GM18873 (cell line): ENCODE results near the gene HAPLN3.

Experiments used
- ATAC-seq: cut with Tn5 transposase; IDR thresholded peaks from one replicate; pipeline ENCODE4 v1.9.1; 2021; ENCODE audit warnings: mild to moderate bottlenecking, moderate library complexity, moderate number of reproducible peaks; ENCODE audit not compliant: unreplicated experiment, low FRiP score

Gene HAPLN3

DNA sequence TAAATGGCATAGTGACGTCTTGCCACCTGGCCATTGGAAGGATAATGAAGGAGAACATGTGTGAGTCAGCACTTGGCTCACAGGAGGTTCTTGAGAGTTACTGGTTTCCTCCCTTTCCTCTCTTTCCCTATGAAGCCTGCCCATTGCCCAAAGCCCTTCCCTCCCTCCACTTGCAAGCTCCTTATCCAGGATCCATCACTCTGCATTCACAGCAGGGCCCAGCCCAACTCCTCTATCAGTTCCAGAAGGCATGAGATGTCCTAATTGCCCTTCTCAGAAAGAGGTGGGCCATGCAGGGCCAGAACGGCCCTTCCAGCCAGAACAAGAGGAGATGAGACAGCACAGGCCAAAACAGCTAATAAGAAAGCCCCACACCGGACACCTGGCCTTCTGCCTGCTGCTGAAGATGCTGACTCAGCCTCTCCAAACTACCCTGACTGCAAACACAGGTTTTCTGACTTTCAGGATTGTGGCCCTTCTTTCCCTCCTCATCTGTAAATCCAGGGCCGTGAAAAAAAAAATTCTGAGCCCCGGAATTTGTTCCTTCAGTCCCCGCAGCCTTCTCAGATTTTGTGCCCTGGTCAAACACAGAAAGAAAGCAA lies 29.7 kb downstream of the HAPLN3 start:
- no peak for ATAC-seq

DNA sequence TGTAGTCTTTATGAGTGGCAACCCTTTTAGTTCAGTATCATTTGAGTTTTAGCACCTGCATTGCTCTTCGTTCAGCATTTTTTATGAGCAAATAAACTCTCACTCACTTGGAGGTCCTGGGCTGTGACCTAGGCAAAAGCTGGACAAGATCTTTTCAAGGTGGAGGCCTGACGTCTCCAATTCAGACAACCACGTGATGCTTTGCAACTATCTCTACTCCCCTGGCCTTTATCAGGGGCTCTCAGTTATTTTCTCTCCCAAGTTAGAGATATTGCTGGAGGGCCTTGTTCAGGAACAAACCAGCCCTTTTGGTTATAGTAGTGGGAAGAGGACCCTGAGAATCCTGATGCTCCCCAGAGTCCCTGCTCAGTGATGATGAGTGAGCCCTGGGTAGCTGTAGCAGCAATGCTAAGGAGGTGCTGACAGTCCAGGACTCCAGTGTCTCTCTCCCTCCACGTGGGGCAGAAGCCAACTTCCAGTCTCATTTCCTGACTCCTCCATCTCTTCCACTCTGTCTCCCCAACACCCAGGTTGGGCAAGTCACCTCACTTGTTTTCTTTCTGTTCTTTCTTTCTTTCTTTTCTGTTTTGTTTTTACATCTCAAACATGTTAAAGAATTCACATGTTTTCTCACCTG lies 30.4 kb downstream of the HAPLN3 start:
- no peak for ATAC-seq

DNA sequence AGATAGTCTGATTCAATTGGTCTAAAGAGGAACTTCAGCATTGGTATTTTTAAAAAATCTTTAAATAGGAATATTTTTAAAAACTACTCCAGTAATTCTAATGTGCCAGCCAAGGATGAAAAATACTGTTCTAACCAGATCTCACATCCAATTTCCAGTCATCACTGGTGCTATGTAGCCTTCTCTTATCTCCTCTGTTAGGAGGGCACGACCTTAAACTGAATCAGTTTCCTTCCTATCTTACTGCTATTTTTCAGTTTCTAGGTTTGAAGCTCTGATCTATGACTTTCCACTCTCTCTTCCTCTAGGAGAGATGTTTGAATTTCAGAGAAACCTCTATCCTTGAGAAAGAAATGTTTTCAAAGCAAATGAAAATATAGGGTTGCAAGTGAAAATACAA lies 31.9 kb downstream of the HAPLN3 start:
- ATAC-seq, result no peak

- ATAC-seq, result no peak
Observed at GRCh38 chr15:88860212-88860611, 35.1 kb downstream of the HAPLN3 start.

DNA sequence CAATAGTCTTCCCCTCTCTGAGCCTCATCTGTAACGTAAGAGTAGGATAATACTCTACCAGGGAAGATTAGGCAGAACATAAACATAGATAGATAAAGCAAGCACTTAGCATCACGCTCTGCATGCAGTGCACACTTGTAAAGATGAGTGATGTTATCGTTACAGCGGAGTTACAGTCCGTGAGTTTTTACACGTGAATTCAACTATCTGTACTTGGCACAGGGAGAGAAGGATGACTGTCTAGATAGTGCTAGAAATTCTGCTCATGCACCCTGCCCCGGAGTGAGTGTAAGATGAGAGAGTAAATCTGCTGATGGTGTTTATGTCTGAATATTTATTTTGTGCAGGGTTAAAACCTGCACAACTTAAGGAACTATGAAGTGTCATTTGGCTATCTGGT lies 35.8 kb downstream of the HAPLN3 start:
- no peak for ATAC-seq

DNA sequence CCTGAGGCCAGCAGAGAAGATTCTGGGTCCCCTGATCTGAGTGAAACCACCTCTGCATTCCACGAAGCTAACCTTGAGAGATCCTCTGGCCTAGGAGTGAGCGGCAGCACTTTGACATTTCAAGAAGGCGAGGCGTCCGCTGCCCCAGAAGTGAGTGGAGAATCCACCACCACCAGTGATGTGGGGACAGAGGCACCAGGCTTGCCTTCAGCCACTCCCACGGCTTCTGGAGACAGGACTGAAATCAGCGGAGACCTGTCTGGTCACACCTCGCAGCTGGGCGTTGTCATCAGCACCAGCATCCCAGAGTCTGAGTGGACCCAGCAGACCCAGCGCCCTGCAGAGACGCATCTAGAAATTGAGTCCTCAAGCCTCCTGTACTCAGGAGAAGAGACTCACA lies 36.4 kb downstream of the HAPLN3 start:
- no peak for ATAC-seq

DNA sequence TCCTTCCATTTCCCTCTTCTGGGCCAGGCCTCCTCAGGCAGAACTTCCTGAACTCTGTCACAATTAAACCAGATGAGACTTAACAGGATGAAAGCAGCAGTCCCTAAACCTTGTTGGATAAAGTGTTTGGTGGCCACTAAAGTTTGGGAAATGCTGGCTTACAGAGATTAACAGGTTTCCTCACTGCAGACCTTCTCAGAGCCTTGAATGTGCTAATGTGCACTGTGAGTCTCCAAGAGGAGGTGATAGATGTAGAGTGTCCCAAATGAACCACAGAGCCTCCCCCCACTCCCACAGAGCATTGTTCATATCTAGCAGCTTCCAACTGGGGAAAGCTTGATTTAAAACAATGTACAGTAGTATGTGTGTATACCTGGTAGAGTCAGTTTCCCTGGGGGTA lies 42.9 kb downstream of the HAPLN3 start:
- ATAC-seq, result no peak

- ATAC-seq, result no peak
Observed at GRCh38 chr15:88849376-88850072, 45.8 kb downstream of the HAPLN3 start.

DNA sequence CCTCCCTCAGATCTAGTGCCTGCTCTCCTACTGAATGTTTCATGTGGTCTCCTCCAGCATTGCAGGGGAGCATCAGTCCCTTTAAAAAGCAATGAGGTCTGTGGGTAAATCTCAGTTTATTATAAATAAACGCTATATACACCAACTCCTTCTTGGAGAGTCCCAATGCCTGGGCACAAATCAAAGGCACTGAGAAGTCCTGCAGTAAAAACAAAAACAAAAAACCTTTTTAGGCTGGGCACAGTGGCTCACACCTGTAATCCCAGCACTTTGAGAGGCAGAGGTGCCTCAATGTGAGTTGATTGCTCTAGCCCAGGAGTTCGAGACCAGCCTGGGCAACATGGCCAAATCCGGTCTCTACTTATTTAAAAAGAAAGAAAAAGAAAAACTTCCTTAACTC lies 47.1 kb downstream of the HAPLN3 start:
- ATAC-seq, result no peak

GRCh38 chr15:88847144-88847543 lies 48.2 kb downstream of the HAPLN3 start:
- ATAC-seq, result no peak

- ATAC-seq, result no peak
Observed at GRCh38 chr15:88845616-88846015, 49.7 kb downstream of the HAPLN3 start.

DNA sequence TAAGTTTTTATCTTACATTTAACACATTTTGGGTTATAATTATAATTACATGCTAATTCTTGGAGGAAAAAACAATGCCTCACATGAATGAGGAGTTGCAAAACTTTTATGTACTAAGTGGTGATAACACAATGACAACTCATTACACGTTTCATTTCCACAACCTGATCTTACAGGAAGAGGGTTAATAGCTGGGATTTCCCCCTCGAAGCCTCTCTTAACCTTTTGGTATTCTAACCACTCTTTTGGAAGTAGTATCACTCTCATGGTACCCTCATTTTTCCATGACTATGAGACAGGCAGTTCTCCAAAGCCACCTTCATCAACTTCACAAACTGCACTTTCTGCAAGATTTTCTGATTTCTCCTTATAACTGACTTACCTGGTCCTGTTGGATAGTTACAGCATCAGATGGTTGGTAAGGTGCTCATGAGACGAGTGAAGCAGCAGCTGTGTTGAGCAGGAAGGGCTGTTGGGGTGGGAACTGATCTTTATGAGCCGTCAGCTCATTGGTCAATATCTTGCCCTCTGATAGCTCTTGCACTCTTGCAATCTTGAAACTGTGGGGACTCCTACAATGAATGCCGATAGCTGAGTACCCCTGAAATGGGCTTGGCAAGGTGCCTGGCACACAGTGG lies 50.5 kb downstream of the HAPLN3 start:
- no peak for ATAC-seq

- ATAC-seq, result no peak
Observed at GRCh38 chr15:88843334-88843733, 52.0 kb downstream of the HAPLN3 start.

GRCh38 chr15:88842156-88842555 lies 53.2 kb downstream of the HAPLN3 start:
- no peak for ATAC-seq

DNA sequence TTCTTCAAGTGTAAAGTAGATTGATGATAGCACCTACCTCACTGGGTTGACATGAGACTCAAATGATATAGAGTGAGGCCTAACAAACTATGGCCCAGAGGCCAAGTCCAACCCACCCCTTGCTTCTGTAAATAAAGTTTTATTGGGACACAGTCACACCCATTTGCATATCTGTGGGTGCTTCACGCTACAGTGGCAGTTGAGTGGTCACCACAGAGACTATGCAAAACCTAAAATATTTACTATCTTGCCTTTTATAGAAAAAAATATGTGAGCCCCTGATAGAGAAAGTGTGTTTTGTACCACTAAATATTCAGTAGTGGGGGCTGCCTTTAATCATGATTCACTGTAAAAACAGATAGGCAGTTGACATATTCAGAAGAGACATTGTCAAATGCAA lies 54.1 kb downstream of the HAPLN3 start:
- ATAC-seq, result no peak

GRCh38 chr15:88839961-88840360 lies 55.4 kb downstream of the HAPLN3 start:
- no peak for ATAC-seq

- ATAC-seq, result no peak
Observed at GRCh38 chr15:88839146-88839545, 56.2 kb downstream of the HAPLN3 start.

GRCh38 chr15:88838667-88839066 lies 56.7 kb downstream of the HAPLN3 start:
- ATAC-seq, result no peak

DNA sequence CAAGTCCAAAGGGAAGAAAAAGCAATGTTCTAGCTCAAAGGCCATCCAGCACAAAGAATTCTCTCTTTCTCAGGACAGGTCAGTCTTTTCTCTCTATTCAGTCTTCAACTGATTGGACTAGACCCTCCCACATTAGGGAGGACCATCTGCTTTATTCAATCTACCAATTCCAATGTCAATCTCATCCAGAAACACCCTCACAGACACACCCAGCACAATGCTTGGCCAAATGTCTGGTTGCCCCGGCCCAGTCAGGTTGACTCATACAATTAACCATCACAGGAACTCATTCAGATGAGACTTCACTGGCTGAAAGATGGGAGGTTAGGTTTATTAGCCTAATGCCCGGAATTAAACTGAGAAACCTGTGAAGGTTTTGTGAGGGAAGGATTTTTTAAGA lies 59.7 kb downstream of the HAPLN3 start:
- ATAC-seq, result no peak

GRCh38 chr15:88835119-88835518 lies 60.2 kb downstream of the HAPLN3 start:
- no peak for ATAC-seq

DNA sequence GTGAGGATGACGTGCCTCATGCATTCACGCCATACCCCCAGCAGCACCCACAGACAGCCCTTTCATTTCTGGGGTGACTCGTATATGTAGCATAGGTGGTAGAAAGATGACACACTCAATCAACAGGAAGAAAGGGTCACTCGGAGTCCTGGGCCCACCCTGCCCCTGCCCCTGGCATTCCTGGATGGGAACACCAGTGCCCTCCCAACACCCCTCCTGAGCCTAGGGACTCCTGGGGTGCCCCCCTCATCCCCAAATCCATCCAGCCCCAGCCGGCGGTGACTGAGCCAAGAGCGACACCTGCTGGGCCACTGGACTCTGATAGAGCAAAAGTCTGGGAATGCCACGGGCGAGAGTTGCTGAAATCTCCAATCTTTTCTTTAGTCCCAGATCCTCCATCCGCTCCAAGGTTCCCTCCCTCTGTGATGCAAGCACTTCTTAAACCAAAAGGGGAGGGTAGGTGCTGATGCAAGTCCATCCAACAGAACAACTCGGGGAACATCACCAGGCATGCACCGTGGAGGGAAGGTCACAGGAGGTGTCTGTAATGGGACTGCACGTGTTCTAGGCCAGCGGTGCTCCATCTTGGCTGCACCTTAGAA lies 61.0 kb downstream of the HAPLN3 start:
- ATAC-seq, result no peak
